Head of caudate nucleus (tissue), 42 donors: Measurements from ENCODE around the gene FBXL16.
A peak's percentile ranks its signal among the peaks of the same experiment; 100 is the strongest.
"Not testable (repeated sequence)": the region's sequence is repeated elsewhere in the genome, so short reads cannot be mapped to it uniquely, and the experiment has no call there.

ENCODE experiments used
- DNase-seq, 42 donors: peaks; one replicate each; pipeline versions ENCODE4 v3.0.0 to v3.0.0-alpha.2; 2020 to 2021; ENCODE audit warnings: mixed read lengths in 7 of 42
- intact Hi-C: fragments of 100-400 bp; cut with DNase I; formaldehyde crosslinking; loops from one replicate; pipeline ENCODE4 v1.15.0; 2022

The FBXL16 gene

GRCh38 chr16:704047-704446 lies 1.6 kb downstream of the FBXL16 start:
- intact Hi-C loops = no loop called here
- DNase-seq = no peak

GRCh38 chr16:703406-703805 lies 2.2 kb downstream of the FBXL16 start:
- intact Hi-C loops = no loop called here
- peak in 41 of 42 donors; percentile 54 to 93 (median 79) for DNase-seq

GRCh38 chr16:702341-702740 lies 3.3 kb downstream of the FBXL16 start:
- intact Hi-C loops = no loop called here
- DNase-seq = no peak

- peak in 33 of 42 donors; percentile 48 to 84 (median 66) for DNase-seq
- intact Hi-C loops = no loop called here
Observed at GRCh38 chr16:700684-701584, 4.7 kb downstream of the FBXL16 start.

- DNase-seq = no peak
- intact Hi-C loops = no loop called here
Observed at GRCh38 chr16:698911-699671, 6.5 kb downstream of the FBXL16 start.

GRCh38 chr16:695355-696089 lies 10.1 kb downstream of the FBXL16 start:
- intact Hi-C loops = no loop called here
- DNase-seq = peak in 11 of 42 donors; percentile 35 to 68 (median 49)

GRCh38 chr16:694863-695354 lies 10.7 kb downstream of the FBXL16 start:
- intact Hi-C loops = no loop called here
- no peak for DNase-seq

- intact Hi-C loops = no loop called here
Observed at GRCh38 chr16:694187-694862, 11.3 kb downstream of the FBXL16 start.

GRCh38 chr16:693766-694165 lies 11.8 kb downstream of the FBXL16 start:
- DNase-seq = no peak
- intact Hi-C loops = no loop called here

More at GRCh38 chr16:694187-694862, 11.3 kb downstream of the FBXL16 start:
- no peak for DNase-seq

GRCh38 chr16:693364-693763 lies 12.2 kb downstream of the FBXL16 start:
- DNase-seq = no peak
- intact Hi-C loops = no loop called here

- no peak for DNase-seq
- intact Hi-C loops = no loop called here
Observed at GRCh38 chr16:692356-693108, 13.1 kb downstream of the FBXL16 start.

GRCh38 chr16:691242-691641 lies 14.4 kb downstream of the FBXL16 start:
- intact Hi-C loops, DNase-seq: not testable (repeated sequence)

GRCh38 chr16:689175-689897 lies 16.3 kb downstream of the FBXL16 start:
- intact Hi-C loops = no loop called here
- no peak for DNase-seq

GRCh38 chr16:687499-687898 lies 18.1 kb downstream of the FBXL16 start:
- no peak for DNase-seq
- intact Hi-C loops = no loop called here

GRCh38 chr16:686459-687260 lies 18.9 kb downstream of the FBXL16 start:
- DNase-seq = no peak
- intact Hi-C loops = no loop called here

- intact Hi-C loops = no loop called here
- DNase-seq = no peak
Observed at GRCh38 chr16:685967-686366, 19.6 kb downstream of the FBXL16 start.
